SK-MEL-5 (cell line): Measurements from ENCODE around the gene TK1. TPM values are rescaled to one million over a fixed set of nuclear protein-coding genes. Genes with fewer than 3 reads are reported as not detected.
A peak's percentile ranks its signal among the peaks of the same experiment; 100 is the strongest.

Experiments used
- DNase-seq: peaks from one replicate; pipeline ENCODE4 v3.0.0-alpha.2; 2016; ENCODE audit warnings: low read depth, low spot score
- in situ Hi-C: cut with HindIII; loops from 2 replicates; pipeline ENCODE4 v1.10.0; 2016; ENCODE audit warnings: low sequenced_read_pairs, high pct_unique_total_duplicates, low pct_unique_long_range_greater_than_20kb
- total RNA-seq: library from RNA; depleted of rRNA; stranded (reverse); fragments of >200 nt; shearing (Covaris generic); gene quantifications from 2 replicates; pipeline ENCODE4 v1.2.3, GENCODE V29; 2014

TK1 gene
- total RNA-seq, 1 experiment from 2014 or later: 85.4 TPM

DNA sequence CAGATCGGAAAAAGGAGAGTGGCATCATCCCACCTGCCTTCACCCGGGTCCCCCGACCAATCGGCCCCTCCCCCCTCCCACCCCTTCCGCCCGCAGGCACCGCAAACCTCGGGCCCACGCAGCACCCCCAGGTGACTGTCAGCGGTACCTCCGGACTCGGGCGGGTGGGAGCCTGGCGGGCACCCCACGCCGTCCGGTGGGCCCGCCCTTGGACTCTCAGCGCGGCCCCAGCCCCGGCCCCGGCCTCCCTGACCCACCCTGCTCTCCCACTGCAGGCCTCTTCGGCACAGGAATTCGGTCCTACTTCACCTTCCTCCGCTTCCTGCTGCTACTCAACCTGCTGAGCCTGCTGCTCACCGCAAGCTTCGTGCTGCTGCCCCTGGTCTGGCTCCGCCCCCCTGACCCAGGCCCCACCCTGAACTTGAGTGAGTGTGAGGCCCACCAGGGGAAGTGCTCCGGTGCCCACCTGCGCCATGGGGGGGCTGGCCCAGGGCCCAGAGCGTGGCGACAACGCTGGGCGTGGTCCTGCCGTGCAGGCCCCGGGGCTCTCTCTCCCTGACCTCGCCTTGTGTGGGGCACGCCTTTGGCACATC is 54.7 kb downstream of the TK1 start:
- DNase-seq: no peak
- in situ Hi-C loops: no loop called here

DNA sequence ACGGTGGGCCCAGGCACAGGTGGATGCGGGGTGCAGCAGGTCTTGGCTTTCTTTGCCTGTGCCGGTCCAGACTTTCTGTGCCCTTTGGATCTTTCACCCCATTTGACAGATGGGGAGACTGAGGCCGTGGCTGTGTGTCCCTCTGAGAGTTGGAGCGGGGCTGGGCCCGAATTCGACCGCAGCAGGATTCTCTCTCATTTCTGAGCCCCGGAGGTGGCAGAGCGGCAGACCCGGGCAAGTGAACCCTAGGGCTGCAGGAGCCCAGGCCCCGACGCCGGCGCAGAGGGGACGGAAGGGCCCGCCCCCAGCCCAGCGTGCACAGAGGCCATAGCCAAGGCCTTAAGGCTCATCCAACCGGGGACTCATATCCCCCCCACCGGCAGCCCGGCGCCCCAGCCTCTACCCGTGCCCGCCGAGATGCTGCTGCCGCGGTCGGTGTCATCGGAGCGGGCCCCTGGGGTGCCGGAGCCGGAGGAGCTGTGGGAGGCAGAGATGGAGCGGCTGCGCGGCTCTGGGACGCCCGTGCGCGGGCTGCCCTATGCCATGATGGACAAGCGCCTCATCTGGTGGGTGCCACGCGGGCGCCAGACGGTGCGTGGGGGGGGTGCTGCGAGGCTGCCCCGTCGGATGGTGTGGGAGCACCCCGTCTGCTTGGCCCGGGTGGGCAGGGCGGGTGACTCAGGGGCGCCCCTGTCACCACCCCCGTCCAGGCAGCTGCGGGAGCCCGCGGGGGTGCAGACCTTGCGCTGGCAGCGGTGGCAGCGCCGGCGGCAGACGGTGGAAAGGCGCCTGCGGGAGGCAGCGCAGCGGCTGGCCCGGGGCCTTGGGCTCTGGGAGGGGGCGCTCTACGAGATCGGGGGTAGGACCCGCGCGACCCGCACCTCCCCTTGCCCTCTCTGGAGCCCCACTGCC is 55.4 kb downstream of the TK1 start:
- in situ Hi-C loops: no loop called here
- DNase-seq: no peak

DNA sequence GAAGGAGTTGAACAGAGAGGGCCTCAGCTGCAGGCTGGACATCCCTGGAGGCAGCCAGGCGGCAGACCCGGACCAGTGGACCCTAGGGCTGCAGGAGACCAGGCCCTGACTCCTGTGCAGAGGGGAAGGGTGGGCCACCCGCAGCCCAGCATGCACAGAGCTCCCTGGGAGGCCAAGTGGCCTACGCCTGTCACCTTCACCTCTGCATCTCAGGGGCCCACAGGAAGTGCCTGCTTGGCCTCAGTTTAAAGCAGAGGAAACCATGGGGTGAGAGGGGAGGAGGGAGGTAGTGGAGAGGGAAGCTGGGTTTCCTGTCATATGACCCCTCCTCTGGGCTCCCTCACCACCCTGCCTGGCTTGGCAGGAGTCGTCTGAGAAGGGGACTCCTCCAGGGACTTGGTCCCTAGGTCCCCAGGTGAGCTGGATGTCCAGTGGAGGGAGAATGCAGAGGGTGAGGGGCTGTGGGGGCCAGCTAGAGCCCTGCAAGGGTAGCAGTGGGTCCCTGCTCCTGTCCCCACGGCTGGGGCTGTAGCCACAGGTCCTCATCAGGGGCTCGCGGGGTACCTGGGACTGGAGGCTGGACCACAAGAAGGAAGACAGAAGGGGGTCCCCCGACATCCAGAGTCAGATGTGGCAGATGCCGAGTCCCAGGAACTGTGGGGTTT is 56.3 kb downstream of the TK1 start, which contains the start of gene TMC8:
Gene TMC8 (plus strand): TSS at position 335 of the 665 bp plus-strand sequence. CDS start 818 bp downstream, outside the sequence.
- in situ Hi-C loops: no loop called here
- DNase-seq: peak; percentile 47

DNA sequence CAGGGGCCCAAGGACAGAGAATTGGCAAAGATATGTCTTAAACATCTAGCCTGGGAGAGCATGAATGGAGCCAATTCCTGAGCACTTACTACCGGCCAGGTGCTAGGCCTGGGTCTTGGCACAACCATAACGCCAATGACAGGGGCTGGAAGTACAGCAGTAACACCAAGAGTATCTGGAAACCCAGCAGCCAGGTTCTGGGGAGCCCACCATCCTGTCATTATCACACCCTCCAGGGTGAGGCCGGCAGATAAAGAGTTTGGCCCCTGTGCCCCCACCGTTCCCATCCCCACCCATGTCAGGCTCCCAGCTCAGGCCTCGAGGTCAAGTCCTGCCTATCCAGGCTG is 56.8 kb downstream of the TK1 start:
- in situ Hi-C loops: no loop called here
- DNase-seq: no peak

DNA sequence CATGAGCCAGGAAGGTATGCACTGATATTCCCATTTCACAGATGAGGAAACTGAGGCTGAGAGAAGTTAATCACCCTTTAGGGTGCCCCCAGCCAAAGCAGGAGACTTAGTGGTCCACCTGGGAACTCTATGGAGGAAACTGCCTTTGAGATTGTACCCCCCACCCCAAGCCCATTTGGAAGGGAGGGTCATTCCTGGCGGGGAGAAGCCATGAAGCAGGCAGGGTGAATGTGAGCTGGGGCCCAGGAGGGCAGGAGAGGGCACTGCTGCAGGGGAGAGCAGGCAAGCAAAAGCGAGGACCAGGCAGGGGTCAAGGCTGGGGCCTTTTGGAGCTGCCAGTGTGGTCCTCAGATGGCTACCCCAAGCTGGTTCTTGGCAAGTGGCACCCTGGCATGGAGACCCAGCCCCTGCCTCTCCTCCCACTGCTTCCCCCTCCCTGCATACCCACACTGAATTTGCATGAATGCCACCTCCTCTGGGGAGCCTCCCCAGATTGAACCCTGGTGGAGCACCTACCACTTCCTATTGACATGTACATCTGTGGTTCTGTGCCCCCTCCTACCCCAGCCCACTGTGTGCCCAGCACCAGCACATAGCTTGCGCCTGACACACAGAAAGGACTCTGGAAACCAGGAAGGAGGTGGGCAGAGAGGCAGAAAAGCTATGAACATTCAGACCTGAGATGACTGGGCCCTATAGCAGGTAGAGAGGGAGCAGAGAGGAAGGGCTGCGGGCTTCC is 57.3 kb downstream of the TK1 start:
- in situ Hi-C loops: no loop called here
- DNase-seq: no peak

DNA sequence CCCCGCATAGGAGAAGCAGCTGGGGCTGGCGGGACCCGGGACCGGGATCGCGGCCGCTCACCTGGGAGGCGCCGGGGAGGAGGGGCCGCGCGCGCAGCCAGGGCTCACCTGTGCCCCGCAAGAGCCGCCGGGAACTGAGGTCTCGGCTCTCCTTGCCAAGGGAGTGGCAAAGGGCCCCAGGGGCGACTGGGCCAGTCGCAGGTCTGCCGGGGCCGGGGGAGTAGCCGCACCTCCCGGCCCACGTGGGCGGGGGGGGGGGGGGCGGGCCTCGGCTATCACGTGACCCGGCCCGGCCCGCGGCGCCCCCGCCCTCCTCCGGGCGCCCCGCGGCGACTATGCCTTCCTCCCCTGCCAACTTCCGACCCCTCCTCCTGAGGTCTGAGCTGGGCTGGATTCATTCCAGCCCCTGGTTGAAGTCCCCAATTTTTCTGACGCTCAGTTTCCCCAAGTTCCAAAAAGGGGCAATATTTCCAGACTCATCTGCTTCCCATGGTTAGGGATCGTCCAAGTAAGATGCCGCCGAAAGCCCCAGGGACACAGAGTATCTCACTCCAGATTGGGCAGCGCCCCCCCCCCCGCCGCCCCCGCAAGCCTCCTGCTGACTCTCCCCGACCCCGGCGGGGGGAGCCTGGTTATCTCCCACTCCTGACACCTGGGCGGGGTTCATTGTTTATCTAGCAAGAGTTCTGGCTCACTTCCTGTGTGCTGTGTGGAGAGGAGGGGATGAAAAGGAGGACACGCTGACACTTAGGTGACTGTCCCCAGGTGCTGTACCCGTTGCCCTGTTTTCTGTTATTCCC is 58.1 kb downstream of the TK1 start, which contains the start of gene TMC6:
Gene TMC6 (minus strand): TSS at position 205 of the 800 bp plus-strand sequence. CDS start 1,923 bp downstream, outside the sequence.
- DNase-seq: peak; percentile 77

DNA sequence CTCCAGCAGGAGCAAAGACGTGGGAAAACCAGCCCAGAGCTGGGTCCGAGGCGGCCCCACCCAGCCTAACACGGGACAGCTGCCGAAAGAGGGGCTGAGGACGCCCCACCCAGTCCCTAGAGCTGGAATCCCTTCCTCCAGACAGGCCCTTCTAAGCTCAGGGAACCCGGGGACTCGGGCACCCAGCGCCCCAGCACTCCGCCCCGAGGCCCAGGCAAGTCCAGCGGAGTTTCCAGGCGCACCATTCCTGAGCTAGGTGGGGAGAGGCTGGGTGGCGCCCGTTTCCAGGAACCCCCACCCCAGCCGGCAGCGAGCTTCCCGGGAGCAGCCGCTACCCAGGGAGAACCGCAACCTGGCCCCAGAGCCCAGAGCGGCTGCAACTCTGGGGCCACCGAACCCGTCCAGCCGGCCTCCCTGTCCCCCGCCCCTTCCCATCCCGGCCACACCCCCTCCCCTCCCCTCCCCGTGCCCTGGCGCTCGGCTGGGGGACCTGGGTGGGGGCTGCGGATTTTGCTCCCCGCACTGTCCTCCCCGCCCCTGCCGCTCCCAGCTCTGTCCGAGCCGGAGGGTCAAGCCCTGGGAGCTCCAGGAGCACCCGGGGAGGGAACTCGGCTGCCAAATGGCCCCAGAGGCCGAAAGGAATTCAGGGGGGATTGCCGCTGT is 58.8 kb downstream of the TK1 start:
- in situ Hi-C loops: no loop called here
- no peak for DNase-seq

More for the DNA sequence above, 58.1 kb downstream of the TK1 start, which contains the start of gene TMC6:
- in situ Hi-C loops: no loop called here

DNA sequence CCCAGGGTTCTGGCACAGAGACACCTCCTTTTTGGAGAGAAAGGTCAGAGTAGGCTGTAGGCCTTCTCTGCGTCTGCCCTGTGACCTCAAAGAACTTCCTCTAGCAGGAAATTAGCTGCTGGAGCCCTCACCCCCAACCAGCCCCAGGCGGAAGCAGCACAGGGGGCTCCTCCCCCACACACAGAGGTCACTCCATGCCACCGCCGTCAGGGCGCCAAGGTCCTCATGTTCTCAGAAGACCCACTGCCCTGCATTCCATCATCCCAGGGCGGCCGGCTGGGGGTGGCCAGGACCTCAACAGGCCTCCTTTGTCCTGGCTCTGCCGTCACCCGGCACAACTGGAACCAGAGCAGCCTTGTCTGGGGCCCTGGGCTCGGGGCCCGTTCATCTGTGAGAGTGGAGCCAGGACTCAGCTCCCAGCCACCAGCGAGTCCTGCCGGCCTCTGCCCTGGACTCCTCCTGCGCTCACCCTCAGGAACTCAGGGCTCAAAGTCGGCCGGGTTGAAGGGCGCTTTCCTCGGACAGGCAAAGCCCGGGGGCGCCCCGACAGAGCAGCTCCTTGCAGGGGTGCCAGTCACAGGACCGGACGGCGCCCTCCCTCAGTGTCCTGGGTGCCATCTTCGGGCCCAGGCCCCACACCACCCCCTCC is 59.5 kb downstream of the TK1 start:
- peak; percentile 86 for DNase-seq
- in situ Hi-C loops: no loop called here

DNA sequence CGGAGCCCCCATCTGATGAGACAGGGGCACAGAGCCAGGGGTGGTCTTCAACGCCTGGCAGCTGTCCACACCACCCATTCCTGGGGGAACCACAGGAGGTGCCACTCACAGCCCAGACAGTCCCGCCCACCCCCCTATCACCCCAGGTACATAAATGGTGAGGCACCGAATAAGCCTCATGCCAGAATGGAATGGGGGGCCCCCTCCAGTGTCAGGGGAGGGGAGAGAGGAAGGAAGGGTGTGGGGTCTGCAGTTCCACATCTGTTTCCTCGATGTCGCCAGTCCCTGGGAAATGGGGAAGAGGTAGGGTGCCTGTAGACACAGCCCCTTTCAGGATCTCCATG is 60.0 kb downstream of the TK1 start:
- no peak for DNase-seq
- in situ Hi-C loops: no loop called here

DNA sequence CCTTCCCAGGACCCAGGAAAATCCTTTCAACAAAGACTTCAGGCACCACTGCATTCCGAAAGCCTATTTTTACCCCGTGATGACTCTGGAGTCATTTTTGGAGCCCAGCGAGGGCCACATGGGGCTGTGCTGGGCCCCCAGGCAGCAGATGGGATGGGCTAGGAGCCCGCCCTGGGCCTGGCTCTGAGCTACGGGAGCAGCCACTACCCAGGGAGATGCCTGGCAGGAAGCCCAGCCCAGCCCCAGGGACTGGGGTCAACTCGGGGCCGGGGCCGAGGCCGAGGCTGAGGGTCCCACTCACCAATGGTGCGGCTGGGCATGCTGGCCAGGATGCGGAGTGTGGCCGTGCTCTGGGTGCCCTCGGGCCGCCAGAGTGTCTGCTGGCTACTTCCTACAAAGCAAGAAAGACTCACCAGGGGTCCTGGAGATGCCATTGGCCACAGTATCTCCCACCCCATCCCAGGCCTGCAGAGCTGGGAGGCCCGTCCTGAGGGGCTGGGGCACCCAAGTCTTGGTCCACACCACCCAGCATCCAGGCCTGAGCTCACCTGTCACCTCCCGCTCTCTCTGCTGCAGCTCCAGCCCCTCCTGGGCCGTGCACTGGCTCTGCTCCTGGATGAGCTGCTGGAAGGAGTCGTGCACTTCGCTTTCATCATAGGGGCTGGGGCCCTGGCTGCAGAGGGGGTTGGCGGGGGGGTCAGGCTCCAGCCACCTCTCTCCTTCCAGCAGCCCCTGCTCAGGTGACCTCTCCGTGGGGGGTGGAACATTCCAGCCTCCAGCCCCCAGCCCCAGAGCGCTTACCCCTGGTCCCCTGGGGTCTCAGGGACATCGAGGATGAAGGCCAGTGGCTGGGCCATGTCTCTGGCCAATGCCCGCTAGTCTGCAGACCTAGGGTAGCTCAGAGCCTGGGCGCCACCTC is 60.6 kb downstream of the TK1 start:
- in situ Hi-C loops: no loop called here
- no peak for DNase-seq

DNA sequence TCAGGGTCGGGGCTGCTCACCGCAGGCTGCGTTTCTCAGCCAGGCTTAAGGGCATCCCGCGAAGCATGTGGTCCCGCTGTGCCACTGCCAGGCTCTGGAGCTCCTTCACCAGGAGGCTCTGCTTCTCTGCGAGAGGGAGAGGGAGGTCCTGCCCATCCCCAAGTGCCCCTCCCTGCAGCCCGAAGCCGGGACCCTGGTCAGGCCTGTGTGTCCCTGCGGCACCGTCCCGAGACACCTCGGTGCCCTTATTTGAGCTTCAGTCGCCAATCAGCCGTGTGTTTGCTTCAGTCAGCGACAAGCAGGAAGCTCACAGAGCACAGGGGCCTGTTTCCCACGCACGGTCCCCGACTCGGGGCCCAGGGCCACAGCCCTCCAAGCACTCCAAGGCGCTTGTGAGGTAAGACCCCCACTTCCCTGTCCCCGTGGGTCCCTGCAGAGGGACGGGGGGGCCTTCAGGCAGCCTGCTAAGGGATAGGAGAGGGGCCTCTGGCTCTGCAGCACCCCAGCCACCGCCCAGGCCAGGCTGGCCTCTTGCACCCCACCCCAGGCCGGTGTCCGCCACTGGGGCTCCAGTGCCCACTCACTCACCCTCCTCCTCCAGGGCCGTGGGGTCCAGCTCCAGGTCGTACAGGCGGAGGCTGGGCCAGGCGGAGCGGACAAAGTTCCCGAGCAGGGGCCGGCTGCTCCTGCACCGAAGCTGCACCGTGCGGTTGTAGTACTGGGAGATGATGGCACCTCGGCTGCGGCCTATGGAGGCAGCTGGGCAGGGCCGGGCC is 61.5 kb downstream of the TK1 start:
- DNase-seq: no peak
- in situ Hi-C loops: no loop called here

DNA sequence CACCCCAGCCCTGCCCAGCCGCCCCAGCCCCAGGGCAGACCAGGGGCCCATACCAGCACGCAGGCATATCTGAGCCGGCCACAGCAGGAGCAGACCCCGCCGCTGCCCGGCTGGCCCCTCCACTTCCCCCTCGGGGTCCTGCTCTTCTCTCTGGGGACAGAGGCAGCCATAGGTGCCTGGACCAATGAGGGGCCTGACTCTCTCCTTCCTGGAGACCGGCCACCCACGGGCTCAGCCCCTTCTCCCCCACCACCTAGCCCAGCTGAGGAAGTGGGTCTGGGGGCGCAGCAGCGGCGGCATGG is 62.1 kb downstream of the TK1 start:
- in situ Hi-C loops: no loop called here
- DNase-seq: no peak
